WTC11 (cell line): ENCODE data around the gene ZNF804A. TPM values are rescaled to one million over a fixed set of nuclear protein-coding genes. Genes with fewer than 3 reads are reported as not detected.

Experiments used
- ATAC-seq: fragments of 200-7000 bp; cut with Tn5 transposase; 2 replicates; pipeline ENCODE4 v1.10.0; 2021; ENCODE audit warnings: mild to moderate bottlenecking, moderate library complexity
- CTCF ChIA-PET: fragments of 300-600 bp; sonication (Branson Sonifier 250); formaldehyde crosslinking; loops from one replicate; lab custom pipeline; 2021; ENCODE audit warnings: antibody characterized with exemption; lab: Charles Lee
- POLR2A ChIA-PET: fragments of 350-600 bp; sonication (Branson Sonifier 250); formaldehyde crosslinking; loops from one replicate; lab custom pipeline; 2021; ENCODE audit warnings: antibody characterized with exemption; lab: Charles Lee
- DNase-seq: peaks from one replicate; pipeline ENCODE4 v3.0.0; 2021; ENCODE audit warnings: low spot score
- H3K27ac Mint-ChIP-seq: 2 replicates; pipeline ENCODE4 v1.8.0; 2021; ENCODE audit warnings: mixed read lengths
- H3K27me3 Mint-ChIP-seq: 2 replicates; pipeline ENCODE4 v1.8.0; 2021; ENCODE audit warnings: low read depth, mild to moderate bottlenecking, moderate library complexity, mixed read lengths
- H3K36me3 Mint-ChIP-seq: 2 replicates; pipeline ENCODE4 v1.8.0; 2021; ENCODE audit warnings: mixed read lengths
- H3K4me1 Mint-ChIP-seq: 2 replicates; pipeline ENCODE4 v1.8.0; 2022; ENCODE audit warnings: mixed read lengths
- H3K4me3 Mint-ChIP-seq: 2 replicates; pipeline ENCODE4 v1.8.0; 2021; ENCODE audit warnings: mild to moderate bottlenecking, moderate library complexity, mixed read lengths
- H3K9me3 Mint-ChIP-seq: 2 replicates; pipeline ENCODE4 v1.8.0; 2021; ENCODE audit warnings: mixed read lengths
- ATF1 ChIP-seq: sonication (generic); formaldehyde crosslinking; IDR thresholded peaks from 2 replicates; pipeline ENCODE4 v1.8.1; 2023; ENCODE audit warnings: mild to moderate bottlenecking, moderate library complexity, missing genetic modification reagents
- ATF6 ChIP-seq: sonication (generic); formaldehyde crosslinking; IDR thresholded peaks from 2 replicates; pipeline ENCODE4 v1.8.1; 2023; ENCODE audit warnings: mild to moderate bottlenecking, missing genetic modification reagents
- CREB1 ChIP-seq: sonication (generic); formaldehyde crosslinking; IDR thresholded peaks from 2 replicates; pipeline ENCODE4 v1.8.0; 2023; ENCODE audit warnings: mild to moderate bottlenecking, missing genetic modification reagents
- ESRRA ChIP-seq: sonication (generic); formaldehyde crosslinking; IDR thresholded peaks from 2 replicates; pipeline ENCODE4 v1.8.1; 2022; ENCODE audit warnings: mild to moderate bottlenecking, missing genetic modification reagents, borderline replicate concordance
- FOXJ3 ChIP-seq: sonication (generic); formaldehyde crosslinking; IDR thresholded peaks from 2 replicates; pipeline ENCODE4 v1.9.0; 2021; ENCODE audit warnings: missing genetic modification reagents, mild to moderate bottlenecking, borderline replicate concordance
- FOXP1 ChIP-seq: sonication (generic); formaldehyde crosslinking; IDR thresholded peaks from 2 replicates; pipeline ENCODE4 v1.8.0; 2022; ENCODE audit warnings: missing genetic modification reagents, mild to moderate bottlenecking, moderate library complexity, borderline replicate concordance
- HMGA2 ChIP-seq: fragments of 250-450 bp; sonication (Bioruptor Pico); IDR thresholded peaks from 2 replicates; pipeline ENCODE4 v1.4.0; 2021; ENCODE audit warnings: mild to moderate bottlenecking, moderate library complexity
- PRRX2 ChIP-seq: fragments of 250-450 bp; sonication (Bioruptor Pico); IDR thresholded peaks from 2 replicates; pipeline ENCODE4 v1.8.0; 2021; ENCODE audit warnings: mild to moderate bottlenecking
- TP53 ChIP-seq: sonication (generic); formaldehyde crosslinking; IDR thresholded peaks from 2 replicates; pipeline ENCODE4 v1.8.1; 2023; ENCODE audit warnings: mild to moderate bottlenecking, missing genetic modification reagents
- ZBTB21 ChIP-seq: sonication (generic); formaldehyde crosslinking; IDR thresholded peaks from 2 replicates; pipeline ENCODE4 v1.8.1; 2023; ENCODE audit warnings: mild to moderate bottlenecking, missing genetic modification reagents, borderline replicate concordance
- ZNF423 ChIP-seq: fragments of 250-450 bp; sonication (Bioruptor Pico); IDR thresholded peaks from 2 replicates; pipeline ENCODE4 v2.1.2; 2022; ENCODE audit warnings: mild to moderate bottlenecking, moderate library complexity
- ZNF425 ChIP-seq: fragments of 250-450 bp; sonication (Bioruptor Pico); conservative IDR thresholded peaks from 2 replicates; pipeline ENCODE4 v1.9.0; 2021; ENCODE audit warnings: mild to moderate bottlenecking
- ZNF671 ChIP-seq: fragments of 250-450 bp; sonication (Bioruptor Pico); IDR thresholded peaks from 2 replicates; pipeline ENCODE4 v1.8.0; 2021; ENCODE audit warnings: mild to moderate bottlenecking
- total RNA-seq: library from RNA; stranded (reverse); gene quantifications from 3 replicates; pipeline ENCODE4 v1.2.3, GENCODE V29; 2021
- TF ChIP-seq, protein P1 (sequence below): fragments of 250-450 bp; sonication (Bioruptor Pico); IDR thresholded peaks from 2 replicates; pipeline ENCODE4 v1.9.0; 2021; ENCODE audit warnings: mild to moderate bottlenecking
- TF ChIP-seq, protein P2 (sequence below): sonication (generic); formaldehyde crosslinking; IDR thresholded peaks from 2 replicates; pipeline ENCODE4 v1.8.1; 2022; ENCODE audit warnings: mild to moderate bottlenecking, missing genetic modification reagents, moderate library complexity, borderline replicate concordance
- TF ChIP-seq, protein P3 (sequence below): sonication (generic); formaldehyde crosslinking; IDR thresholded peaks from 2 replicates; pipeline ENCODE4 v1.8.1; 2023; ENCODE audit warnings: mild to moderate bottlenecking, missing genetic modification reagents, moderate library complexity
- TF ChIP-seq, protein P4 (sequence below): fragments of 250-450 bp; sonication (Bioruptor Pico); IDR thresholded peaks from 2 replicates; pipeline ENCODE4 v2.1.2; 2022; ENCODE audit warnings: mild to moderate bottlenecking, moderate library complexity

Gene ZNF804A
- total RNA-seq, 1 experiment from 2014 or later, result not detected

- TF ChIP-seq ZNF423 (no peak), TP53 (CRISPR knock-in tag) (no peak), ESRRA (no peak), PRRX2 (CRISPR knock-in tag) (no peak), ZNF671 (CRISPR knock-in tag) (no peak), ZNF425 (CRISPR knock-in tag) (no peak), ATF1 (no peak)
- TF ChIP-seq, protein P1, sequence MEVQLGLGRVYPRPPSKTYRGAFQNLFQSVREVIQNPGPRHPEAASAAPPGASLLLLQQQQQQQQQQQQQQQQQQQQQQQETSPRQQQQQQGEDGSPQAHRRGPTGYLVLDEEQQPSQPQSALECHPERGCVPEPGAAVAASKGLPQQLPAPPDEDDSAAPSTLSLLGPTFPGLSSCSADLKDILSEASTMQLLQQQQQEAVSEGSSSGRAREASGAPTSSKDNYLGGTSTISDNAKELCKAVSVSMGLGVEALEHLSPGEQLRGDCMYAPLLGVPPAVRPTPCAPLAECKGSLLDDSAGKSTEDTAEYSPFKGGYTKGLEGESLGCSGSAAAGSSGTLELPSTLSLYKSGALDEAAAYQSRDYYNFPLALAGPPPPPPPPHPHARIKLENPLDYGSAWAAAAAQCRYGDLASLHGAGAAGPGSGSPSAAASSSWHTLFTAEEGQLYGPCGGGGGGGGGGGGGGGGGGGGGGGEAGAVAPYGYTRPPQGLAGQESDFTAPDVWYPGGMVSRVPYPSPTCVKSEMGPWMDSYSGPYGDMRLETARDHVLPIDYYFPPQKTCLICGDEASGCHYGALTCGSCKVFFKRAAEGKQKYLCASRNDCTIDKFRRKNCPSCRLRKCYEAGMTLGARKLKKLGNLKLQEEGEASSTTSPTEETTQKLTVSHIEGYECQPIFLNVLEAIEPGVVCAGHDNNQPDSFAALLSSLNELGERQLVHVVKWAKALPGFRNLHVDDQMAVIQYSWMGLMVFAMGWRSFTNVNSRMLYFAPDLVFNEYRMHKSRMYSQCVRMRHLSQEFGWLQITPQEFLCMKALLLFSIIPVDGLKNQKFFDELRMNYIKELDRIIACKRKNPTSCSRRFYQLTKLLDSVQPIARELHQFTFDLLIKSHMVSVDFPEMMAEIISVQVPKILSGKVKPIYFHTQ (CRISPR knock-in tag), result no peak
- TF ChIP-seq, protein P2, sequence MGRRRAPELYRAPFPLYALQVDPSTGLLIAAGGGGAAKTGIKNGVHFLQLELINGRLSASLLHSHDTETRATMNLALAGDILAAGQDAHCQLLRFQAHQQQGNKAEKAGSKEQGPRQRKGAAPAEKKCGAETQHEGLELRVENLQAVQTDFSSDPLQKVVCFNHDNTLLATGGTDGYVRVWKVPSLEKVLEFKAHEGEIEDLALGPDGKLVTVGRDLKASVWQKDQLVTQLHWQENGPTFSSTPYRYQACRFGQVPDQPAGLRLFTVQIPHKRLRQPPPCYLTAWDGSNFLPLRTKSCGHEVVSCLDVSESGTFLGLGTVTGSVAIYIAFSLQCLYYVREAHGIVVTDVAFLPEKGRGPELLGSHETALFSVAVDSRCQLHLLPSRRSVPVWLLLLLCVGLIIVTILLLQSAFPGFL (CRISPR knock-in tag), result no peak
- TF ChIP-seq, all 79 proteins: peak for 0
Observed at GRCh38 chr2:184679219-184680018, 81.1 kb downstream of the ZNF804A start (continued).

DNA sequence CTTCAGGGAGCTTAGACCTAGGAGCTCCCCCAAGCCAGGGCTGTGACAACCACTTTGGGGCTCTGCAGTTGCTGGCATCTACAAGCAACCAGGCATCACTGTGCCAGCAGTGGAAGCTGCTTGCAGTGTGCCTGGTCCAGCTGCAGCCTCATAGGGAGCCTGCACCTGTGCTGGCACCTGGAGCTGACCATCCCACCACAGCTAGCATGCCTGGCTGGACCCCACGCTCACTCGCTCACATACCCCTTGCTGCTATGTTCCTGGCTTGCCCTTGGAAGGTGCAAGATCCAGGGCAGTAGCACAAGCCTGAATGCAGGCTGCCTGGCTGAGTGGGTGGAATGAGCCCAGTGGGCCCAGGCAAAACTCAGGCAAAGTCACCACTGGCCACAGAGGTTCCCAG lies 82.5 kb downstream of the ZNF804A start:
- Mint-ChIP-seq H3K27me3 (no peaks in the 10 kb centered on the region), H3K9me3 (peaks cover 17% of the 10 kb centered on the region), H3K4me1 (no peaks in the 10 kb centered on the region), H3K36me3 (peaks cover 5% of the 10 kb centered on the region; the same call in 1 of the 2 replicates), H3K4me3 (no peak overlapping the region), H3K27ac (no peak overlapping the region)
- CTCF ChIA-PET, result no interaction called here
- POLR2A ChIA-PET, result no interaction called here
- no peak for TF ChIP-seq ZNF423
- no peak for TF ChIP-seq HMGA2 (CRISPR knock-in tag)
- TF ChIP-seq, protein P3, sequence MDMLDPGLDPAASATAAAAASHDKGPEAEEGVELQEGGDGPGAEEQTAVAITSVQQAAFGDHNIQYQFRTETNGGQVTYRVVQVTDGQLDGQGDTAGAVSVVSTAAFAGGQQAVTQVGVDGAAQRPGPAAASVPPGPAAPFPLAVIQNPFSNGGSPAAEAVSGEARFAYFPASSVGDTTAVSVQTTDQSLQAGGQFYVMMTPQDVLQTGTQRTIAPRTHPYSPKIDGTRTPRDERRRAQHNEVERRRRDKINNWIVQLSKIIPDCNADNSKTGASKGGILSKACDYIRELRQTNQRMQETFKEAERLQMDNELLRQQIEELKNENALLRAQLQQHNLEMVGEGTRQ (CRISPR knock-in tag), result no peak
- TF ChIP-seq, protein P4, sequence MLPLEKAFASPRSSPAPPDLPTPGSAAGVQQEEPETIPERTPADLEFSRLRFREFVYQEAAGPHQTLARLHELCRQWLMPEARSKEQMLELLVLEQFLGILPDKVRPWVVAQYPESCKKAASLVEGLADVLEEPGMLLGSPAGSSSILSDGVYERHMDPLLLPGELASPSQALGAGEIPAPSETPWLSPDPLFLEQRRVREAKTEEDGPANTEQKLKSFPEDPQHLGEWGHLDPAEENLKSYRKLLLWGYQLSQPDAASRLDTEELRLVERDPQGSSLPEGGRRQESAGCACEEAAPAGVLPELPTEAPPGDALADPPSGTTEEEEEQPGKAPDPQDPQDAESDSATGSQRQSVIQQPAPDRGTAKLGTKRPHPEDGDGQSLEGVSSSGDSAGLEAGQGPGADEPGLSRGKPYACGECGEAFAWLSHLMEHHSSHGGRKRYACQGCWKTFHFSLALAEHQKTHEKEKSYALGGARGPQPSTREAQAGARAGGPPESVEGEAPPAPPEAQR (CRISPR knock-in tag), result no peak
- no peak for TF ChIP-seq CREB1 (CRISPR knock-in tag)
- ATAC-seq (no peak), DNase-seq (no peak)

- Mint-ChIP-seq H3K4me3 (no peak overlapping the region), H3K27me3 (no peaks in the 10 kb centered on the region), H3K36me3 (peaks cover 5% of the 10 kb centered on the region; the same call in 1 of the 2 replicates), H3K9me3 (peaks cover 17% of the 10 kb centered on the region), H3K4me1 (no peaks in the 10 kb centered on the region), H3K27ac (no peak overlapping the region)
- ChIA-PET POLR2A (no interaction called here), CTCF (no interaction called here)
- DNase-seq (no peak), ATAC-seq (no peak)
- TF ChIP-seq ZNF425 (CRISPR knock-in tag), result no peak
- no peak for TF ChIP-seq FOXJ3 (CRISPR knock-in tag)
- no peak for TF ChIP-seq ZBTB21 (CRISPR knock-in tag)
- TF ChIP-seq ATF6, result no peak
- TF ChIP-seq FOXP1, result no peak
Observed at GRCh38 chr2:184681642-184682321, 83.5 kb downstream of the ZNF804A start.
